Measurements from ENCODE around the gene IRX2.

IRX2 gene

GRCh38 chr5:2740051-2740875 is 11.2 kb downstream of the IRX2 start:
- no peak for DNase-seq

- peak; percentile 49 for DNase-seq
Observed at GRCh38 chr5:2739360-2740050, 12.0 kb downstream of the IRX2 start.

DNA sequence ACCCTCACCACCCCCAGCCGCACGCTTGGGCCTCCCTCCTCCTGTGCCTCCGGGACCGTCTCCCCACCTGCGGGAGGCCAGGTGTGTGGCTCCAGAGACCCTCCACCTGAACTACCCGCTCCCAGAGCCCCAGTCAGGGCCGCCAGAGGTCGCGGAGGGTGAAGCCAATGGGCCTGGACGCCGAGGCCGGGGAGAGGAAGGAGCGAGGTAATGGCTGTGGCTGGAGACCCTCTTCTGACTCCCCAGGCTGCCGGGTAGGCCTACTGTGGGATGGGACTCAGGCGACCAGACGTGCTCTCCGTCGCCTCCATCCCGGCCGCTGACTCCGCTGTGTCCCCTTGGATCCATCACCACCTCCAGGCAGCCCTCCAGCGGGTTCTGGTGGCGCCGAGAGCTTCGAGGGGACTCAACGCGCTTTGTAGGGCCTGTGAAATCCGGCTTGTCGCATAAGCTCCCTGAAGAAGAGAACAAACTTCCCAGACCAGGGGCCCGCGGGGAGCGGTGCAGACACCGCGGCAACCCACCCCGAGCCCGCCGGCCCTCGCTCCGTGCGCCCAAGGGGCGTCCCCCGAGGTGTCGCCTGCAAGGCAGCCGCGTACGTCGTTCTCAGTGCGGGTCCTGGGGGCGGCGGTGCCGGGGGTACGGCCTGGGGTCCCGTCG is 12.6 kb downstream of the IRX2 start:
- DNase-seq, result no peak

- DNase-seq, result no peak
Observed at GRCh38 chr5:2738156-2738699, 13.2 kb downstream of the IRX2 start.

DNA sequence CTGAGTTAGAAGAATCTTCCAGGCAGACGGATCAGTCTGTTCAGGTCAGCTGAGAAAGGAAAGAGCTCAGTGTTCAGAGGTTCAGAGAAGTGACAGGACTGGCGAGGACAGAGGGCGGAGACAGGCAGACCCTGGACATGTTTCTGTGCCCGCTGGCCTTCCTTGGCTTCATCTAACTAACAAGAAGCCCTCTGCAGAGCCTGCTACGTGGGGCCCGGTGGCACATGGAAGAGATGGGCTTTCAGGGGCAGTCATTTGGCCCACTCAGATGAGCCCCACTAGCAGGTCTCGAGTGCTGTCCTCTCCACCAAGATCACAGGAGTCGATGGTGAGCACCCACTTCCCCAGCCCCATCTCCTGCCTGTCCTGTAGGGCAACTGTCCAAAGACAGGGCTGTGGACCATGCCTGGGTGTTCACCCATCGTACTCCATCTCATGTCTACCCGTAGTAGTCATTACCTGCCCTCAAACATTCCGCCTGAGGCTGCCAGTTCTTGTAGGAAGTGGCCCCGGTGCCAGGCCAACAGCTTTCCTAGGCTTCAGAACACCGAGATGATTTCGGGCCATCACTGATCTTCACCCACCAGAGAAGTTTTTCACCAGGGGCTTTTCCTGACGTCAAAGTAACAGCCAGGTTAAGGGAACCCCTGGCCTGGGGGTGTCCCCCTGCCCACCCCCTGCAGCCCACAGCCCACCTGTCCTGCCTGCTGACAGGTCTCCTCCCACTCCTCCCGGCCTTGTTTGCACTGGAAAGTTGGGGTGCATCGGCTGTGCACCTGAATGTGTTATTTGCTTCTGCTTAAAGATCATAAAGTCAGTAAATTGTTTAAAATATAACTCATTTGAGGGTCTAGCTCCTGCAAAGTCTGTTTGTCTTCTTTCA is 14.0 kb downstream of the IRX2 start:
- no peak for DNase-seq

DNA sequence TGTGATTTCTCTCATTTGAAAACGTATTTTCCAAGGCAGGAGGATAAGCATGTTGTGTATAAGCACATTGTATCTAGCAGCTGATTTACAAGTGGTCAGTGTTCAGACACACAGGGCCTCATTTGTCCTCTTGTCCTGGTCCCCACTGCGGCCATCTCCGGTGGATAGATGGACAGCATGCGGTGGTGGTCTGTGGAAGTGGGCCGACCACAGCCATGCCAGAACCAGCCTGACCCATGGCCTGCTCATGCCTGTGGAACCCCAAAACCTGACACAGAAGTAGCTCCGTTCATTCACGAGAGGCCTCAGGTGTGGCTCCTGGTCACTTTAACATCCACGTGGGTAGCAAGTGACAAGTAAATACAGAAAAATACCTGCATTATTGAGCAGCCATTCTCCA is 14.6 kb downstream of the IRX2 start:
- no peak for DNase-seq

GRCh38 chr5:2735996-2736395 is 15.5 kb downstream of the IRX2 start:
- DNase-seq, result no peak

DNA sequence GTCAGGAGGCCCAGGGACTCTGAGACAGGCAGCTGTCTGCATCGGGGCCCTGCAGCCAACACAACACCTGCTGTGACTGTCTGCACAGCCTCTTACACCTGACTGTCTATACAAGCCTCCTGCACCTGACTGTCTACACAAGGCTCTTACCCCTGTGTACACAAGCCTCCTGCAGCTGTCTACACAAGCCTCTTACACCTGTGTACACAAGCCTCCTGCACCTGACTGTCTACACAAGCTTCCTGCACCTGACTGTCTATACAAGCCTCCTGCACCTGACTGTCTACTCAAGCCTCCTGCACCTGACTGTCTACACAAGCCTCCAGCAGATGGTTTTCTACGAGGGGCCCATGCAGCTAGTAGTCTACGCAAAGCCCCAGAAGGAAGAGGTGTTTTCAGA is 18.6 kb downstream of the IRX2 start:
- no peak for DNase-seq

DNA sequence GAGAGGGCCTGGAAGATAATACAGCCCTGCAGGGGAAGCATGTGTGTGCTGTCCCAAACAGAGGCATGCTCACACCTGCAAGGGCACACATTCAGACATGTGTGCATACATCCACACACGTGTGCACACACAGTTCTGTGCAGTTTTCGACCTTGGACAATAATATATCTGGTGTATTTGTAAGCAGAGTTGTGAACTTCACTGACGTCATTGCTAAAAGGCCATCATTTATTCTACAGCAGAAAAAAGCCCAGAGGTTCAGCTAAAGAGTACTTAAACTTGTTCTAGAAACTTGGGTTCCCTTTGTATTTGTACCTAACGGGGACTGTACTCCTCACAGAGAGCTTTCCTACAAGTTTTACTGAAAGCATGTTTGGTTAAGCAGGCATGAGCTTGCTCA is 19.5 kb downstream of the IRX2 start:
- DNase-seq, result no peak

DNA sequence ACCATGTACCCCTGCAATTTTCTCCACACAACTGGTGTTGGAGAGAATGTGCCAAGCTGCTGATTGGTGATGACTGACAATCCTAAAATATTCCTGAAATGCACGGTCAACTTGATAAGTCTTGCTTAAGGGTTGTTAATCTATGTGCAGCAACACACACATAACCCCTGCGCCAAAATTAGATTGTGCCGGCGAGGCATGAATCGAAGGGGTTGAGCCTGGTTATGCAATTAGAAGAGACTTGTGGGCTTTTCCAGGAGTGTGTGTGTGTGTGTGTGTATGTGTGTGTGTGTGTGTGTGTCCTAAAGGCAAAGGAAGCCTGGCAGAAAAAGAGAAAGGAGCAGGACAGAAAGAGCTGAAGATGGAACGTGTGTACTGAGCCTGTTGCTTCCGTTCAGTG is 22.3 kb downstream of the IRX2 start:
- DNase-seq, result no peak

- no peak for DNase-seq
Observed at GRCh38 chr5:2727550-2727949, 23.9 kb downstream of the IRX2 start.

- DNase-seq, result no peak
Observed at GRCh38 chr5:2725980-2726765, 25.3 kb downstream of the IRX2 start.

DNA sequence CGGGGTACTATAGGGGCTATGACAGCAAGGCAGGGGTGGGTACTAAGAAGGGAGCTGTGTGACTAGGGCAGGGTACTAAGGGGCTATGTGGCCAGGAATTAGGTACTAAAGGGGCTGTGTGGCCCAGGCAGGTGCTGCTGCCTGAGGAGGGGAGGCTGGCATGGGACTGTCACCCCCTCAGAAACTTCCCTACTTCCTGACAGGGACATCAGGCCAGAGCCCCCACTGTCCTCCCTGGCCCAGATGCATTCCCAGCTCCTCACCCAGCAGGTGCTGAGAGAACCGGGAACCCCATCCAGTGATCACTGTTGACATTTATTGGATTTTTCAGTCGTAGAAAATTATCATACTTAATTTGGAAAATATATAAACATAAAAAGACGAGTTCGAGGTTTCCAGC is 26.6 kb downstream of the IRX2 start:
- DNase-seq, result no peak

- no peak for DNase-seq
Observed at GRCh38 chr5:2724031-2724581, 27.4 kb downstream of the IRX2 start.

- no peak for DNase-seq
Observed at GRCh38 chr5:2722901-2723300, 28.6 kb downstream of the IRX2 start.

DNA sequence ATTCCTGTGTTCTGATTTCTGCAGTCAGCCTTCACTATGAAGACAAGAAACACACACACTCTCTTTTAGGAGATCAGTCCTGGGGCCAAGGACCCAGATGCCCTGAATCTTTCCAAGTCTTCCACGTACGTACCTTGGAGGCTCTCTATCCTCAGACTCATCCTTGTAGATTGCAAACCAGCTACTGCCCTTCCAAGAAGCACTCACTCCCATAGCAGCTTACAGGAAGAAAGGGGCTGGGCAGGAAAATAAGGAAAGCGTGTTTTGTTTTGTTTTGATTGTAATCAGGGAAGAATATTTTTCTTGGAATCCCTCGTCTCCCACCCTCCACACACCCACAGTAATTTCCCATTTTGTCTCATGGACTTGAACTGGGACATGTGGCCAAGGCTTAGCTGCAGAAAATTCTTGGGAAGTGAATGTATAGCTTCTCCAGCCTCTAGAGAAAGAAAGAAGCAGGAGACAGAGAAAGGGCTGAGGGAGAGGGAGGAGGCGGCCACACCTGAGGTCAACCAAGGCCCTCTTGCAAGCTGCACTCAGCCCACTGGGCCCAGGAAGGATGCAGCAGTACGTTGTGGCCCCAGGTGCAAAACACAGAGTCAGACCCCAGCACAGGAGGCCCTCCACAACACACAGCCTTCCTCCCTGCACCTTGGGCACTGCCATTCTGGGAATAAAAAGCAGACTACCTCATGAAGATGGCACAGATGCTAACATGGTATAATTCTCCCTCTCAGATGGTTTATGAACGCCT is 29.9 kb downstream of the IRX2 start:
- DNase-seq, result no peak

- DNase-seq, result no peak
Observed at GRCh38 chr5:2719332-2719731, 32.1 kb downstream of the IRX2 start.

DNA sequence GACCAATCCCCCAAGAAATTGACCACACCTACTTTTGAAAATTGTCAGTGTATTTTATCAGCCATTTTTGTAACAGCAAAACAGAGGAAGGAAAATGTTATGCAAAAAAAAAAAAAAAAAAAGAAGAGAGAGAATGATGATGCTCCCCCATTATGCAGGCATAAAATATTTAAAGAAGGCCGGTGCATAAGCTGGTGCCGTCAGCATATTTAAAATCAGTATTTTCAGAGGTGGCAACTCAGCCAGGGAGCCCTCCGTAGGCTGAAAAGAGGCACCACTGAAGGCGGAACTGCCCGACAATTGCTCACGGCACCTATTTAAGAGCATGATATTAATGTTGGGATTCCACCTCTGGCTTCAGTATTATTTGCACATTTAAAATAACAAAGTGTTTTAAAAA is 33.4 kb downstream of the IRX2 start:
- DNase-seq, result no peak

- DNase-seq, result no peak
Observed at GRCh38 chr5:2715856-2716255, 35.6 kb downstream of the IRX2 start.

GRCh38 chr5:2714805-2715204 is 36.7 kb downstream of the IRX2 start:
- DNase-seq, result no peak
